ENCODE measurements around the gene ADARB2.

ADARB2 gene

DNA sequence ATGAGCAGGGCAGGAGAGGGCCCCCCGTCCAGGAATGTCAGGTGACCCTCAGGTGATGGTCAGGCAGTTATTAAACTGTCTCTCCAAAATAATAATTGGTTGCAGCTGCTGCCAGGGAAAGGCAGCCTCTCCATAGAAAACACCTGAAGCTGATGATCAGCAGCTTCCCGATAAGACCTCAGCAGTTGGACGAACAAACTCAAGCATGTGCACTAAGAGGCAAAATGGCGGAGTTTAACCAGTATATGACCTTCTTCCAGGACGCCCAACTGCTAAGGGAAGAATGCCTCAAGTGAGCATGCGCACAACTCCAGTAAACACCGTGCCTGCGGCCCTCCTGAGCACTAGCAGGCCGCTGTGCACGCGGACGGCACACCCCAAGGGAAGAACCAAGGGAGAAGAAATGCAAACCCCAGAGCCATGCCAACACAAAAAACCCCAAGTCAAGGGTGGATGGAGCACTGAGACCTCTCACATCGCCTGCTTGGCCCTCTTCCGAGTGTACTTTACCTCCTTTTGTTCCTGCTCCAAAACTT is 38.9 kb upstream of the ADARB2 start:
- TF ChIP-seq TAF1 (IDR thresholded peaks at IDR 0.05; ENCODE audit: borderline replicate concordance, insufficient read depth, low read length) (no peak), POLR2AphosphoS5 (IDR thresholded peaks at IDR 0.05; ENCODE audit: low read depth, low read length) (no peak), REST (IDR thresholded peaks at IDR 0.05; ENCODE audit: insufficient read depth in 1 of 2, low read depth in 2 of 2, low read length in 2 of 2) (no peak), SIN3A (IDR thresholded peaks at IDR 0.05; ENCODE audit: borderline replicate concordance, insufficient read depth, low read length) (no peak), FOXP2 (optimal IDR thresholded peaks at IDR 0.05; ENCODE audit: borderline replicate concordance, extremely low read depth, extremely low read length, insufficient read depth) (no peak)

DNA sequence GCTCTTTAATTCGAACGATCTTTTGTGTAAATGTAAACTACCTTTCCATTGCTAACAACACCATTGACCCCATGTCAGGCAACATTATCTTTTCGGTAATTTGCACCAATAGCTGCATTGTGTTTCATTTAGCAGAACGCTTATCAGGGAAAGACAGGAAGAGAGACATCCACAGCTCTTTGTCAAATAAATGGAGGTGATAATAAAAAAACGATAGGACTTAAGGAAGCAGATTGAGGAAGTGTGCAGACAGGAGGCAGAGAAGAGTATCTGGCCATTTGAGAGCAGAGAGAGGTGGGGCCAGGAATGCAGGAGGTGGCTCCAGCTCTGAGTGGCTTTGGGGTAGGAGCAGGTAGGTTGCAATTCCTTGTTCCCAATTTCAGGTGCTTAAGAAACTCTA is 37.5 kb upstream of the ADARB2 start:
- no peak for TF ChIP-seq POLR2AphosphoS5 (IDR thresholded peaks at IDR 0.05; ENCODE audit: low read depth, low read length)
- TF ChIP-seq TAF1 (IDR thresholded peaks at IDR 0.05; ENCODE audit: borderline replicate concordance, insufficient read depth, low read length): no peak
- no peak for TF ChIP-seq FOXP2 (optimal IDR thresholded peaks at IDR 0.05; ENCODE audit: borderline replicate concordance, extremely low read depth, extremely low read length, insufficient read depth)
- no peak for TF ChIP-seq REST (IDR thresholded peaks at IDR 0.05; ENCODE audit: insufficient read depth in 1 of 2, low read depth in 2 of 2, low read length in 2 of 2)
- TF ChIP-seq SIN3A (IDR thresholded peaks at IDR 0.05; ENCODE audit: borderline replicate concordance, insufficient read depth, low read length): no peak

GRCh38 chr10:1766049-1766448 is 28.7 kb upstream of the ADARB2 start:
- no peak for TF ChIP-seq POLR2AphosphoS5 (IDR thresholded peaks at IDR 0.05; ENCODE audit: low read depth, low read length)
- TF ChIP-seq FOXP2 (optimal IDR thresholded peaks at IDR 0.05; ENCODE audit: borderline replicate concordance, extremely low read depth, extremely low read length, insufficient read depth): no peak
- TF ChIP-seq SIN3A (IDR thresholded peaks at IDR 0.05; ENCODE audit: borderline replicate concordance, insufficient read depth, low read length): no peak
- no peak for TF ChIP-seq REST (IDR thresholded peaks at IDR 0.05; ENCODE audit: insufficient read depth in 1 of 2, low read depth in 2 of 2, low read length in 2 of 2)
- no peak for TF ChIP-seq TAF1 (IDR thresholded peaks at IDR 0.05; ENCODE audit: borderline replicate concordance, insufficient read depth, low read length)

DNA sequence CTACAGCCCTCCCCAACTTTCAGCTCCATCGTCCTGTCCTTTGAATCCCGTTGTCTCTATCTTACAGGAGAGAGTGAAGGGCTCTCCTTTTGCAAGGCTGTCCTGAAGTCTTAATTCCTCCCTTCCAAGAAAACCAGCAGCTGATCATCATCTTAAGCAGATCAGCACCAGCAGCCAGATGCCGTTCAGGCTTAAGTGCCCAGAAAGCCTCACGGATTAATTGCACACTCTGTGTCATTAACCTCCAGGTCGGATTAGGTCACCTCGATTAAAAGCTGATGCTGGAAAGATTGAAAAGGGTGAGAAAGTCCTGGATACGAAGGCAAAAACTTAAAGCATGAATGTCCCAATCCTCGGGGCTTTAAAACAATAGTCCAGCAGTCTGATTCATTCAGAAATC is 24.8 kb upstream of the ADARB2 start:
- TF ChIP-seq POLR2AphosphoS5 (IDR thresholded peaks at IDR 0.05; ENCODE audit: low read depth, low read length): no peak
- TF ChIP-seq FOXP2 (optimal IDR thresholded peaks at IDR 0.05; ENCODE audit: borderline replicate concordance, extremely low read depth, extremely low read length, insufficient read depth): no peak
- no peak for TF ChIP-seq SIN3A (IDR thresholded peaks at IDR 0.05; ENCODE audit: borderline replicate concordance, insufficient read depth, low read length)
- no peak for TF ChIP-seq TAF1 (IDR thresholded peaks at IDR 0.05; ENCODE audit: borderline replicate concordance, insufficient read depth, low read length)
- TF ChIP-seq REST (IDR thresholded peaks at IDR 0.05; ENCODE audit: insufficient read depth in 1 of 2, low read depth in 2 of 2, low read length in 2 of 2): no peak
